Lung microvascular endothelial cell (primary cell): ENCODE measurements around the gene EPC1. TPM values are rescaled to one million over a fixed set of nuclear protein-coding genes. Genes with fewer than 3 reads are reported as not detected.
"Not testable (repeated sequence)": the region's sequence is repeated elsewhere in the genome, so short reads cannot be mapped to it uniquely, and the experiment has no call there.

Experiments
- DNase-seq, 2 donors: peaks; one replicate each; pipeline versions ENCODE4 v3.0.0 to v3.0.0-alpha.2; 2010; ENCODE audit warnings: low read depth in 2 of 2
- total RNA-seq: library from RNA; depleted of rRNA; stranded (reverse); fragments of >200 nt; gene quantifications from 2 replicates; pipeline ENCODE4 v1.2.1, GENCODE V29; 2014

The EPC1 gene
- total RNA-seq, 1 donor from 2014 or later: 26.2 TPM

GRCh38 chr10:32372000-32372875 is 25.3 kb upstream of the EPC1 start:
- no peak for DNase-seq

GRCh38 chr10:32371101-32371500 is 24.1 kb upstream of the EPC1 start:
- DNase-seq: no peak

- DNase-seq: peak; percentile 80 to 84
Observed at GRCh38 chr10:32367793-32368453, 21.0 kb upstream of the EPC1 start.

- DNase-seq: no peak
Observed at GRCh38 chr10:32366588-32366987, 19.6 kb upstream of the EPC1 start.

- DNase-seq: no peak
Observed at GRCh38 chr10:32366111-32366510, 19.2 kb upstream of the EPC1 start.

- not testable (repeated sequence) for DNase-seq
Observed at GRCh38 chr10:32365404-32365803, 18.4 kb upstream of the EPC1 start.

- DNase-seq: no peak
Observed at GRCh38 chr10:32362571-32362970, 15.6 kb upstream of the EPC1 start.

- DNase-seq: no peak
Observed at GRCh38 chr10:32360884-32361283, 13.9 kb upstream of the EPC1 start.

- no peak for DNase-seq
Observed at GRCh38 chr10:32360241-32360640, 13.3 kb upstream of the EPC1 start.

- DNase-seq: no peak
Observed at GRCh38 chr10:32357056-32357735, 10.2 kb upstream of the EPC1 start.

- DNase-seq: not testable (repeated sequence)
Observed at GRCh38 chr10:32354690-32355089, 7.7 kb upstream of the EPC1 start.

GRCh38 chr10:32350811-32351350 is 3.9 kb upstream of the EPC1 start:
- no peak for DNase-seq

- DNase-seq: no peak
Observed at GRCh38 chr10:32349968-32350738, 3.2 kb upstream of the EPC1 start.

- DNase-seq: no peak
Observed at GRCh38 chr10:32349199-32349585, 2.2 kb upstream of the EPC1 start.

- no peak for DNase-seq
Observed at GRCh38 chr10:32348297-32349198, 1.6 kb upstream of the EPC1 start.

- DNase-seq: no peak
Observed at GRCh38 chr10:32347363-32348022, 535 bp upstream of the EPC1 start.

- peak; percentile 97 to 98 for DNase-seq
Observed at GRCh38 chr10:32346134-32346550, 816 bp downstream of the EPC1 start.

GRCh38 chr10:32341596-32341995 is 5.4 kb downstream of the EPC1 start:
- no peak for DNase-seq

- DNase-seq: no peak
Observed at GRCh38 chr10:32340596-32341180, 6.3 kb downstream of the EPC1 start.
